DOHH2 (cell line): Measurements from ENCODE around the gene RBM17.

Experiments
- H3F3A ChIP-seq: fragments of 200-600 bp; sonication (generic), shearing (Covaris generic); 2 replicates; pipeline ENCODE4 v1.6.0; 2016; ENCODE audit warnings: antibody characterized with exemption, mild to moderate bottlenecking; ENCODE audit not compliant: control insufficient read depth, insufficient read depth
- H3K27ac ChIP-seq: fragments of 200-600 bp; sonication (generic); 2 replicates; pipeline ENCODE4 v1.5.1; 2014; ENCODE audit warnings: low read depth, mild to moderate bottlenecking, low read length, moderate library complexity
- H3K27me3 ChIP-seq: fragments of 200-600 bp; sonication (generic); 2 replicates; pipeline ENCODE4 v1.6.1; 2014; ENCODE audit warnings: mild to moderate bottlenecking, low read length, mixed read lengths; ENCODE audit not compliant: control insufficient read depth
- H3K36me3 ChIP-seq: fragments of 200-600 bp; sonication (generic); 2 replicates; pipeline ENCODE4 v1.6.1; 2014; ENCODE audit warnings: mild to moderate bottlenecking, low read length, moderate library complexity, mixed read lengths; ENCODE audit not compliant: control insufficient read depth
- H3K4me1 ChIP-seq: fragments of 200-600 bp; sonication (generic); 2 replicates; pipeline ENCODE4 v1.6.1; 2014; ENCODE audit warnings: mild to moderate bottlenecking, low read length, mixed read lengths; ENCODE audit not compliant: control insufficient read depth
- H3K4me2 ChIP-seq: fragments of 200-600 bp; sonication (generic); 2 replicates; pipeline ENCODE4 v1.6.0; 2014; ENCODE audit warnings: mild to moderate bottlenecking, low read length, moderate library complexity
- H3K4me3 ChIP-seq: fragments of 200-600 bp; sonication (generic); 2 replicates; pipeline ENCODE4 v1.5.1; 2014; ENCODE audit warnings: mild to moderate bottlenecking, low read length, mixed read lengths
- H3K79me2 ChIP-seq: fragments of 200-600 bp; sonication (generic); 2 replicates; pipeline ENCODE4 v1.6.1; 2014; ENCODE audit warnings: mild to moderate bottlenecking, low read length, mixed read lengths; ENCODE audit not compliant: control insufficient read depth
- H3K9me2 ChIP-seq: fragments of 200-600 bp; sonication (generic); replicated peaks from 2 replicates; pipeline ENCODE4 v1.6.1; 2014; ENCODE audit warnings: mild to moderate bottlenecking, low read length, mixed read lengths; ENCODE audit not compliant: control insufficient read depth
- H3K9me3 ChIP-seq: fragments of 200-600 bp; sonication (generic); 2 replicates; pipeline ENCODE4 v1.6.1; 2014; ENCODE audit warnings: antibody characterized with exemption, low read length, mixed read lengths; ENCODE audit not compliant: control insufficient read depth, insufficient read depth
- H4K20me1 ChIP-seq: fragments of 200-600 bp; sonication (generic); 2 replicates; pipeline ENCODE4 v1.6.0; 2014; ENCODE audit warnings: low read depth, mild to moderate bottlenecking, antibody characterized with exemption, low read length, moderate library complexity; ENCODE audit not compliant: control insufficient read depth, insufficient read depth
- CTCF ChIP-seq: fragments of 200-600 bp; sonication (generic); IDR thresholded peaks from one replicate; pipeline ENCODE4 v1.5.1; 2014; ENCODE audit warnings: antibody characterized with exemption, mild to moderate bottlenecking, low read depth, low read length; ENCODE audit not compliant: poor library complexity, severe bottlenecking
- EZH2phosphoT487 ChIP-seq: fragments of 200-600 bp; sonication (generic); IDR thresholded peaks from 2 replicates; pipeline ENCODE4 v1.6.1; 2017; ENCODE audit warnings: borderline replicate concordance, mild to moderate bottlenecking, antibody characterized with exemption, low read length, moderate library complexity, mixed read lengths

Gene RBM17

DNA sequence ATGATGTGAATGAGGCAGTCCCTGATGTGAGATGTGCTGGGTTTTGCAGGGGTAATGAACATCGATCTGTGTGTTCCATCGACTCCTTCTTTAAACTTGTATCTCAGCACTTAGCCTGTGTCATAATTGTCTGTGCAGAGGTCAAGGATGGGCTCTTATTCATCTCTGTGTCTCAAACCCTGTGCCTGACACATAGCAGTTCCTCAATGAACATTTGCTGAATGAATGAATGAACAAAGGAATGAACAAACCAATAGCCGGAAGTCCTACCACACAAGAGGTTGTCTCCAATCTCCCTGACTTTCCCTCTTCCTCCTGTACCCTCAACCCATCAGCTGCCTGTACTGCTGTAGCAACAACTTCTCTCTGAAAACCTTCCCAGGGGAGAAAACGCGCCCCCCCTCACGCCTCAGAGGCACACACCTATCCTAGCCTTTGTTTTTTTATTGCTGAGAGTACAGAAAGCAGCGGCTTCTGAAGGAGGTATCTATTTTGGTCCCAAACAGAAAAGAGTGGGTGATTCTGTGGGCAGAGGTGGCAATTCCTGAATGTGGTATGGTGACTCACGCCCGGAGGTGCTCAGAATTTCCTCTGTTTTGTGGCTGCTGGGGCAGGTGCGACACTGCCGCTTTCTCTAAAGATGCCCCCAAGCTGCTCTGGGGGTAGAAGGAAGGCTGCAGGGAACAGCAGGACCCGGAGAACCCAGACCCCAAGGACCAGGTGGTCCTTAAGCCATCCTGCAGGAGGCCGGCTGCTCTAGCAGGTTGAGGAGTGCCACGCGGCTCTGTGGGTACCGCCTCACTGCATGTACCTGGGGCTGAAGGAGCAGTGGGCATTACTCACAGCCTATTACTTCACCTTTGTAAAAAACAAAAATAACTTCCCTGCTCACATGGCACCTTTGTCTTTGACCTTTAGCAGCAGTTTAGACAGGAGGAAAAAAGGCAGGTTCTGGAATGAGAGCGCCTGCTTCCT lies 36.3 kb upstream of the RBM17 start:
- Histone ChIP-seq H3F3A (no peaks in the 10 kb centered on the region), H4K20me1 (no peaks in the 10 kb centered on the region), H3K4me3 (peak overlapping the region; percentile 5; the same call in 1 of the 2 replicates), H3K9me3 (no peaks in the 10 kb centered on the region), H3K36me3 (no peaks in the 10 kb centered on the region), H3K4me1 (peaks cover 63% of the 10 kb centered on the region), H3K27me3 (peaks cover 20% of the 10 kb centered on the region), H3K79me2 (no peaks in the 10 kb centered on the region), H3K4me2 (peak overlapping the region; percentile 35), H3K9me2 (no peaks in the 10 kb centered on the region), H3K27ac (no peak overlapping the region)
- no peak for TF ChIP-seq EZH2phosphoT487
- no peak for TF ChIP-seq CTCF

- H3K36me3 ChIP-seq, result no peaks in the 10 kb centered on the region
- H3K9me3 ChIP-seq, result no peaks in the 10 kb centered on the region
- H3F3A ChIP-seq, result no peaks in the 10 kb centered on the region
- H3K4me3 ChIP-seq, result no peak overlapping the region
- H4K20me1 ChIP-seq, result no peaks in the 10 kb centered on the region
- TF ChIP-seq EZH2phosphoT487 (no peak), CTCF (no peak)
- no peak overlapping the region for H3K27ac ChIP-seq
- H3K4me1 ChIP-seq, result peaks cover 67% of the 10 kb centered on the region
- peaks cover 23% of the 10 kb centered on the region for H3K27me3 ChIP-seq
- H3K79me2 ChIP-seq, result no peaks in the 10 kb centered on the region
- no peak overlapping the region for H3K4me2 ChIP-seq
- no peaks in the 10 kb centered on the region for H3K9me2 ChIP-seq
These were observed 35.5 kb upstream of the RBM17 start for GRCh38 chr10:6053303-6053702.

- H3K79me2 ChIP-seq, result no peaks in the 10 kb centered on the region
- no peaks in the 10 kb centered on the region for H3K9me2 ChIP-seq
- no peaks in the 10 kb centered on the region for H4K20me1 ChIP-seq
- no peak for TF ChIP-seq EZH2phosphoT487
- no peak for TF ChIP-seq CTCF
- H3K36me3 ChIP-seq, result no peaks in the 10 kb centered on the region
- peak overlapping the region; percentile 17 for H3K4me2 ChIP-seq
- H3K27ac ChIP-seq, result no peak overlapping the region
- peaks cover 74% of the 10 kb centered on the region for H3K4me1 ChIP-seq
- no peaks in the 10 kb centered on the region for H3F3A ChIP-seq
- no peaks in the 10 kb centered on the region for H3K9me3 ChIP-seq
- H3K27me3 ChIP-seq, result peaks cover 26% of the 10 kb centered on the region
- no peak overlapping the region for H3K4me3 ChIP-seq
These were observed 34.8 kb upstream of the RBM17 start for GRCh38 chr10:6053816-6054631.
